Uterus (tissue), 4 donors: ENCODE results near the gene IL31. TPM values are rescaled to one million over a fixed set of nuclear protein-coding genes. Genes with fewer than 3 reads are reported as not detected.

Experiments
- DNase-seq, 2 donors: peaks; one replicate each; pipeline ENCODE4 v3.0.0-alpha.2; 2019 to 2020
- H3K27ac ChIP-seq, 2 donors: fragments of 200-600 bp; sonication (generic); 1 replicate in 1 of 2; 2 replicates in 1 of 2; pipeline ENCODE4 v1.5.1; 2016 to 2018
- H3K27me3 ChIP-seq, 2 donors: fragments of 200-600 bp; sonication (generic); one replicate each; pipeline ENCODE4 v1.5.1; 2018 to 2019; ENCODE audit warnings: control low read depth in 1 of 2
- H3K36me3 ChIP-seq, 2 donors: fragments of 200-600 bp; sonication (generic); one replicate each; pipeline ENCODE4 v1.5.1; 2019; ENCODE audit warnings: control low read depth in 1 of 2
- H3K4me1 ChIP-seq, 2 donors: fragments of 200-600 bp; sonication (generic); one replicate each; pipeline ENCODE4 v1.5.1; 2018 to 2019; ENCODE audit warnings: control low read depth in 1 of 2
- H3K4me3 ChIP-seq, 2 donors: fragments of 200-600 bp; sonication (generic); 1 replicate in 1 of 2; 2 replicates in 1 of 2; pipeline ENCODE4 v1.5.1; 2018 to 2019; ENCODE audit warnings: mild to moderate bottlenecking in 1 of 2
- H3K9me3 ChIP-seq, 2 donors: fragments of 200-600 bp; sonication (generic); one replicate each; pipeline ENCODE4 v1.5.1; 2019; ENCODE audit warnings: control low read depth in 1 of 2
- CTCF ChIP-seq, 4 experiments: fragments of 200-600 bp in 2 of 4; fragments of 450-650 bp in 2 of 4; sonication (generic) in 2 of 4; IDR thresholded peaks; one replicate each; pipeline ENCODE4 v1.5.1; 2016 to 2019; ENCODE audit warnings: antibody characterized with exemption in 4 of 4, mild to moderate bottlenecking in 2 of 4, moderate library complexity in 1 of 4
- POLR2A ChIP-seq, 2 donors: fragments of 450-650 bp; IDR thresholded peaks; one replicate each; pipeline ENCODE4 v1.6.1; 2016; ENCODE audit warnings: antibody characterized with exemption in 2 of 2, mild to moderate bottlenecking in 1 of 2, moderate library complexity in 1 of 2
- intact Hi-C: fragments of 100-400 bp; cut with DNase I; formaldehyde crosslinking; loops from one replicate; pipeline ENCODE4 v1.15.1; 2023; ENCODE audit warnings: low total_unique reads
- total RNA-seq, 4 donors: library from RNA; depleted of rRNA in 3 of 4; stranded (reverse); fragments of >200 nt in 3 of 4; gene quantifications; one replicate each; pipeline versions ENCODE4 v1.1.0 to v1.2.4, GENCODE V29; 2014 to 2023
- donor health status: DM: yes; HTN: yes; CAD: no.

Gene IL31
- total RNA-seq, 4 donors from 2014 or later, result not detected

- DNase-seq, result no peak
- Histone ChIP-seq H3K36me3 (no peaks in the 10 kb centered on the region), H3K27me3 (no peaks in the 10 kb centered on the region), H3K27ac (no peak overlapping the region), H3K9me3 (no peaks in the 10 kb centered on the region), H3K4me3 (no peak overlapping the region), H3K4me1 (no peaks in the 10 kb centered on the region)
- TF ChIP-seq CTCF (IDR thresholded peaks at IDR 0.05), result no peak
- intact Hi-C loops, result no loop called here
Measured at GRCh38 chr12:122166422-122167349, 7.3 kb downstream of the IL31 start.

GRCh38 chr12:122162976-122163375, 11.0 kb downstream of the IL31 start:
- H3K4me3 ChIP-seq, result no peak overlapping the region
- no peak for DNase-seq
- no peaks in the 10 kb centered on the region for H3K9me3 ChIP-seq
- intact Hi-C loops, result no loop called here
- H3K27me3 ChIP-seq, result no peaks in the 10 kb centered on the region
- TF ChIP-seq CTCF (IDR thresholded peaks at IDR 0.05), result no peak
- TF ChIP-seq POLR2A (IDR thresholded peaks at IDR 0.05), result no peak
- no peak overlapping the region for H3K27ac ChIP-seq
- H3K4me1 ChIP-seq, result no peaks in the 10 kb centered on the region
- no peaks in the 10 kb centered on the region for H3K36me3 ChIP-seq

- intact Hi-C loops, result no loop called here
Measured at GRCh38 chr12:122161682-122162081, 12.3 kb downstream of the IL31 start.

GRCh38 chr12:122160761-122161160, 13.3 kb downstream of the IL31 start:
- no peaks in the 10 kb centered on the region for H3K9me3 ChIP-seq
- no peak for TF ChIP-seq CTCF (IDR thresholded peaks at IDR 0.05)
- TF ChIP-seq POLR2A (IDR thresholded peaks at IDR 0.05), result no peak
- H3K36me3 ChIP-seq, result no peaks in the 10 kb centered on the region
- H3K27ac ChIP-seq, result no peak overlapping the region
- no peaks in the 10 kb centered on the region for H3K4me1 ChIP-seq
- H3K4me3 ChIP-seq, result no peak overlapping the region
- DNase-seq, result no peak
- intact Hi-C loops, result no loop called here
- H3K27me3 ChIP-seq, result no peaks in the 10 kb centered on the region

More at GRCh38 chr12:122161682-122162081, 12.3 kb downstream of the IL31 start:
- Histone ChIP-seq H3K27ac (no peak overlapping the region), H3K4me3 (no peak overlapping the region), H3K27me3 (no peaks in the 10 kb centered on the region), H3K4me1 (no peaks in the 10 kb centered on the region), H3K9me3 (no peaks in the 10 kb centered on the region), H3K36me3 (no peaks in the 10 kb centered on the region)
- no peak for TF ChIP-seq CTCF (IDR thresholded peaks at IDR 0.05)
- TF ChIP-seq POLR2A (IDR thresholded peaks at IDR 0.05), result no peak
- no peak for DNase-seq

GRCh38 chr12:122159882-122160281, 14.1 kb downstream of the IL31 start:
- Histone ChIP-seq H3K27me3 (no peaks in the 10 kb centered on the region), H3K27ac (no peak overlapping the region), H3K36me3 (no peaks in the 10 kb centered on the region), H3K4me3 (no peak overlapping the region), H3K9me3 (no peaks in the 10 kb centered on the region), H3K4me1 (no peaks in the 10 kb centered on the region)
- intact Hi-C loops, result no loop called here
- TF ChIP-seq POLR2A (IDR thresholded peaks at IDR 0.05) (no peak), CTCF (IDR thresholded peaks at IDR 0.05) (no peak)
- no peak for DNase-seq
